ENCODE measurements around the gene BPIFB1. TPM values are rescaled to one million over a fixed set of nuclear protein-coding genes. Genes with fewer than 3 reads are reported as not detected.
A peak's percentile ranks its signal among the peaks of the same experiment; 100 is the strongest.

Gene BPIFB1
- total RNA-seq, 2 donors from 2014 or later, result 0.24 to 0.26 TPM

- H3K4me3 Mint-ChIP-seq, result no peak overlapping the region
- H3K9ac ChIP-seq (ENCODE audit: extremely low read depth, low read length, poor library complexity, severe bottlenecking), result no peak overlapping the region
- 90 to 91% methylated on average over 8 of the region's 8 CpGs for WGBS, 2 experiments (ENCODE audit: insufficient coverage in 1 of 2, insufficient read length in 1 of 2)
- H3K4me3 ChIP-seq (ENCODE audit: low read length), result no peak overlapping the region
- H3K36me3 Mint-ChIP-seq (ENCODE audit: low read depth), result no peaks in the 10 kb centered on the region
- H3K27ac ChIP-seq (ENCODE audit: low read depth, low read length), result no peak overlapping the region
- H3K9me3 ChIP-seq (ENCODE audit: control insufficient read depth, low read length), result no peaks in the 10 kb centered on the region
- H3K27ac Mint-ChIP-seq, result no peak overlapping the region
- H3K36me3 ChIP-seq (ENCODE audit: control insufficient read depth, insufficient read depth, low read length), result no peaks in the 10 kb centered on the region
- DNase-seq, result no peak
- H3K27me3 ChIP-seq (ENCODE audit: control insufficient read depth, insufficient read depth, low read length, poor library complexity, severe bottlenecking), result no peaks in the 10 kb centered on the region
- peaks cover 4% of the 10 kb centered on the region for H3K27me3 Mint-ChIP-seq (ENCODE audit: insufficient read depth)
- H3K9me3 Mint-ChIP-seq, result no peaks in the 10 kb centered on the region
- TF ChIP-seq CTCF (conservative IDR thresholded peaks at IDR 0.05), result no peak
- H3K4me1 ChIP-seq (ENCODE audit: control insufficient read depth, insufficient read depth, low read length), result no peaks in the 10 kb centered on the region
- peaks cover 8% of the 10 kb centered on the region for H3K4me1 Mint-ChIP-seq
Measured at GRCh38 chr20:33337119-33337518, 54.1 kb downstream of the BPIFB1 start.

DNA sequence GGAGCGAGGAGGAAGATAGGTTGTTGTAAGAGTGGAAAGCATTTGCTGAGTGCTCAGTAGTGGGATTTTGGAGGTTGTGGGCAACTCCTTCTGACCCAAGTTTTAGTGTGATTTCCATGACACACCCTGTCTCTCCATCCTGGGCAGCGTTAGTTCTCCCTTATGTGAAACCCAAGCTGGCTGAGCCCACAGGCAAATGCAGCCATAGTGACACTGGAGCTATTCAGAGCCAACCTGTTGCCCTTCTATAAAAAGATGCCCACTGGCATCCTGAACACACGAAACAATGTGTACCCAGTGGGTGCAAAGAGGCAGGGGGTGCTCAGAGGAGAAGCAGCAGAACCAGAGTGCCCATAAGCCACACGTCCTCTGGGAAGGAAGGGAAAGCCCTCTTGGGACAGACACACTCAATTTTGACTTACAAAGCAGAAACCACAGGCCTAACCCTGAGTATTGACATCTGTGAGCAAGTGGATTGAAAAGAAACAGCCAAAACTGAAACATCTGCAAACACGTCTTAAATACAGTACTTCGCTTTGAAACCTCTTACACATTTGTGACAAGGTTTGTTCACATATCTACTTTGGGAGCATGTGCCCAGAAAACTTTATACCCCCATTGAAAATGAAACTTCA is 54.6 kb downstream of the BPIFB1 start:
- no peaks in the 10 kb centered on the region for H3K9me3 Mint-ChIP-seq
- no peak for DNase-seq
- no peaks in the 10 kb centered on the region for H3K36me3 Mint-ChIP-seq (ENCODE audit: low read depth)
- peaks cover 4% of the 10 kb centered on the region for H3K27me3 Mint-ChIP-seq (ENCODE audit: insufficient read depth)
- Histone ChIP-seq H3K9ac (ENCODE audit: extremely low read depth, low read length, poor library complexity, severe bottlenecking) (no peak overlapping the region), H3K27me3 (ENCODE audit: control insufficient read depth, insufficient read depth, low read length, poor library complexity, severe bottlenecking) (no peaks in the 10 kb centered on the region), H3K9me3 (ENCODE audit: control insufficient read depth, low read length) (no peaks in the 10 kb centered on the region), H3K4me1 (ENCODE audit: control insufficient read depth, insufficient read depth, low read length) (no peaks in the 10 kb centered on the region), H3K36me3 (ENCODE audit: control insufficient read depth, insufficient read depth, low read length) (no peaks in the 10 kb centered on the region), H3K4me3 (ENCODE audit: low read length) (no peak overlapping the region), H3K27ac (ENCODE audit: low read depth, low read length) (no peak overlapping the region)
- H3K4me3 Mint-ChIP-seq, result no peak overlapping the region
- TF ChIP-seq CTCF (conservative IDR thresholded peaks at IDR 0.05), result no peak
- H3K4me1 Mint-ChIP-seq, result peaks cover 8% of the 10 kb centered on the region
- 81 to 82% methylated on average over 3 to 6 of the region's 6 CpGs for WGBS, 2 experiments (ENCODE audit: insufficient coverage in 1 of 2, insufficient read length in 1 of 2)
- H3K27ac Mint-ChIP-seq, result no peak overlapping the region

GRCh38 chr20:33338467-33339258 is 55.6 kb downstream of the BPIFB1 start:
- H3K27me3 Mint-ChIP-seq (ENCODE audit: insufficient read depth), result peaks cover 2% of the 10 kb centered on the region
- Histone ChIP-seq H3K27me3 (ENCODE audit: control insufficient read depth, insufficient read depth, low read length, poor library complexity, severe bottlenecking) (no peaks in the 10 kb centered on the region), H3K9ac (ENCODE audit: extremely low read depth, low read length, poor library complexity, severe bottlenecking) (no peak overlapping the region), H3K4me1 (ENCODE audit: control insufficient read depth, insufficient read depth, low read length) (no peaks in the 10 kb centered on the region), H3K27ac (ENCODE audit: low read depth, low read length) (no peak overlapping the region), H3K9me3 (ENCODE audit: control insufficient read depth, low read length) (no peaks in the 10 kb centered on the region), H3K4me3 (ENCODE audit: low read length) (no peak overlapping the region), H3K36me3 (ENCODE audit: control insufficient read depth, insufficient read depth, low read length) (no peaks in the 10 kb centered on the region)
- 80 to 96% methylated on average over 1 to 5 of the region's 5 CpGs for WGBS, 2 experiments (ENCODE audit: insufficient coverage in 1 of 2, insufficient read length in 1 of 2)
- H3K27ac Mint-ChIP-seq, result peak overlapping the region; percentile 44
- H3K4me1 Mint-ChIP-seq, result peaks cover 8% of the 10 kb centered on the region
- no peak overlapping the region for H3K4me3 Mint-ChIP-seq
- DNase-seq, result no peak
- no peaks in the 10 kb centered on the region for H3K9me3 Mint-ChIP-seq
- H3K36me3 Mint-ChIP-seq (ENCODE audit: low read depth), result no peaks in the 10 kb centered on the region
- no peak for TF ChIP-seq CTCF (conservative IDR thresholded peaks at IDR 0.05)
